ENCODE results near the gene NACC2.

DNA sequence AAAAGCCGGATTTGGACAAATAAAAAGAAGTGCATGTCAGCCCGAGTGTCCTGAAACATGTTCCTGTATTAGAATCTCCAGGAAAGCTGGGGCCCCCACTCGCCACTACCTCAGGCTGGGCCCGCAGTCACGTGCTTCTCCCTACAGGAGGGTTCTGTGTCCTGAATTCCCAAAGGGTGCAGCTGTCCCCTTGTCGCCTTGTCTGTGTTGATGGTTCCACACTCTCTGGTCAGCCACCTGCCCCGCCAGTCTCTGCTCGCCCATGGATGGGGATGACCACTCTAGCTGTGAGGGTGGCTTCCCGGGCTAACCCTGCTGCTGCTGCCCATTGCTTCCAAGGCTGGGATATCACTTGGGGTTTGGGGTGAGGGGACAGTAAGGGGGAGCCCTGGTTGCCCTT is 26.7 kb upstream of the NACC2 start:
- TF ChIP-seq, protein P1, sequence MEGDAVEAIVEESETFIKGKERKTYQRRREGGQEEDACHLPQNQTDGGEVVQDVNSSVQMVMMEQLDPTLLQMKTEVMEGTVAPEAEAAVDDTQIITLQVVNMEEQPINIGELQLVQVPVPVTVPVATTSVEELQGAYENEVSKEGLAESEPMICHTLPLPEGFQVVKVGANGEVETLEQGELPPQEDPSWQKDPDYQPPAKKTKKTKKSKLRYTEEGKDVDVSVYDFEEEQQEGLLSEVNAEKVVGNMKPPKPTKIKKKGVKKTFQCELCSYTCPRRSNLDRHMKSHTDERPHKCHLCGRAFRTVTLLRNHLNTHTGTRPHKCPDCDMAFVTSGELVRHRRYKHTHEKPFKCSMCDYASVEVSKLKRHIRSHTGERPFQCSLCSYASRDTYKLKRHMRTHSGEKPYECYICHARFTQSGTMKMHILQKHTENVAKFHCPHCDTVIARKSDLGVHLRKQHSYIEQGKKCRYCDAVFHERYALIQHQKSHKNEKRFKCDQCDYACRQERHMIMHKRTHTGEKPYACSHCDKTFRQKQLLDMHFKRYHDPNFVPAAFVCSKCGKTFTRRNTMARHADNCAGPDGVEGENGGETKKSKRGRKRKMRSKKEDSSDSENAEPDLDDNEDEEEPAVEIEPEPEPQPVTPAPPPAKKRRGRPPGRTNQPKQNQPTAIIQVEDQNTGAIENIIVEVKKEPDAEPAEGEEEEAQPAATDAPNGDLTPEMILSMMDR (IDR thresholded peaks at IDR 0.05; ENCODE audit: low read depth, low read length), result no peak
- TF ChIP-seq EZH2phosphoT487 (IDR thresholded peaks at IDR 0.05; ENCODE audit: low read depth), result no peak

All from OCI-LY3 (cell line).